Kidney capillary endothelial cell (primary cell): ENCODE data around the gene SLC37A1.
A peak's percentile ranks its signal among the peaks of the same experiment; 100 is the strongest.
"Not testable (repeated sequence)": the region's sequence is repeated elsewhere in the genome, so short reads cannot be mapped to it uniquely, and the experiment has no call there.

Experiments
- DNase-seq: peaks from one replicate; pipeline ENCODE4 v3.0.0-alpha.2; 2018; ENCODE audit warnings: low spot score

The SLC37A1 gene

DNA sequence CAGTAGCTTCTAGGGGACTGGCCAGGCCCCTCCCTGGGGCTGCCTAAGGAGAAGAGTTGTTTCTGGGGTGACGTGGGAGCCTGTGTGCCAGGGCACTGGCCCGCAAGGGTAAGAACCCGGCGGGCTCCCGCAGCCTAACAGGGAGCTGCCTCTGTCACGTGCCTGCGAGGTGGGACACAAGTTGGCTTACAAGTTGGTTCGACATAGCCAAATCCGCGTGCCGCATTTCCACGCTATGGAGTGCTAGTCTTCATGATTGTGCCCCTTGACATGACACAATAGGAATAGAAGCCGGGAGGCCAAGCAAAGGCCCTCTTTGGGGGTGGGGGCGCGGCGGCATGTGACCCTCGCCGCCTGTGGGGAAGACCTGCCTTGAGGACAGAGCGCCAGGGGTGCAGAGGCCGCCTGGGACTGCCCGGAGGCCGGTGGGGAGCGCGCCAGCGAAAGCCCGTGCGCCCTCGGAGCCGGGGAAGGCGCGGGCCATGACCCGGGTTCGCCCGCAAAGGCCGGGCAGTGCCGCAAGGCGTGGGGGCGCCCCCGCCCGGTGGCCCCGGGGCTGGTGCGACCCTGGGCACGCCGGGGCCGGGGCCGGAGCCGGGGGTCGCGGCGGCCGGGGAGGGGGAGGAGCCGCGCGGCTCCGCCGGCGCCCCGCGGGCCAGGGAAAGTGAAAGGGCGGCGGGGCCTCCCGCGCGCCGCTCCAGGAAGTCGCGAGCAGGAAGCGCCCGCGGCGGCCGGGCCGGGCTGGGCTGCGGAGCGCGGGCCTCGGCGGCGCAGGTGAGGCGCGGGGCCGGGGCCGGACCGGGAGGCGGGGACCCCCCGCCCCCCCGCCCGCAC, at the start of gene SLC37A1:
Gene SLC37A1 (plus strand): TSS at position 702 of the 834 bp plus-strand sequence. CDS start 4,603 bp downstream, outside the sequence.
- no peak for DNase-seq

DNA sequence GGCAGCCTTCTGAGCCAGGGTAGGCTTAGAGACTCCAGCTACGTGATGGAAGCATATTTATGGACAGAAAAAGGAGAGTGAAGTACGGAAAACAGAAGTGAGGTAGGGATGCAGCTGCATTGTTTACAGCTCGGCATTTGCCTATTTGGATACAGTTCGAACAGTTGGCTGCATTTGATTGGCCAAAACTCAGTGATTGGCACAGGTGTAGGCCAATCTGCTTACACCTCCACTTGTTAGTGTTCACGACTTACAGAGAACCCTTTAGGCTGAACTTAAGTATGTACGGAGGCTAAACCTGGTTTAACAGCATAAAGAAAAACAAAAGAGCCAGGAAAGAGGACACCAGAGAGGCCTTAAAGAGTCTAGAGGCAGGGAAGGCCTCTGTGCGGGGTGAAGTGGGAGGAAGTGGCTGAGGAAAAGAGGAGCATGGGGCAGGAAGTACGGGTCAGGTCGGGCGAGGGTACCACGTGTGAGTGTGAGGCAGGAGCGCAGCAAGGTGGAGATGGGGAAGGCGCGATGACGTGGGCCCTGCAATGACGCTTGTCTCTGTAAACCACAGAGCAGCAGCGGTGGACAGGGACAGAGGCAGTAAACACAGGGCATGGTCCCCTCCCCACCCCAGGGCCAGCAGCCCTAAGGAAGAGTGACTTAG, 49.7 kb upstream of the SLC37A1 start:
- DNase-seq: peak; percentile 40

DNA sequence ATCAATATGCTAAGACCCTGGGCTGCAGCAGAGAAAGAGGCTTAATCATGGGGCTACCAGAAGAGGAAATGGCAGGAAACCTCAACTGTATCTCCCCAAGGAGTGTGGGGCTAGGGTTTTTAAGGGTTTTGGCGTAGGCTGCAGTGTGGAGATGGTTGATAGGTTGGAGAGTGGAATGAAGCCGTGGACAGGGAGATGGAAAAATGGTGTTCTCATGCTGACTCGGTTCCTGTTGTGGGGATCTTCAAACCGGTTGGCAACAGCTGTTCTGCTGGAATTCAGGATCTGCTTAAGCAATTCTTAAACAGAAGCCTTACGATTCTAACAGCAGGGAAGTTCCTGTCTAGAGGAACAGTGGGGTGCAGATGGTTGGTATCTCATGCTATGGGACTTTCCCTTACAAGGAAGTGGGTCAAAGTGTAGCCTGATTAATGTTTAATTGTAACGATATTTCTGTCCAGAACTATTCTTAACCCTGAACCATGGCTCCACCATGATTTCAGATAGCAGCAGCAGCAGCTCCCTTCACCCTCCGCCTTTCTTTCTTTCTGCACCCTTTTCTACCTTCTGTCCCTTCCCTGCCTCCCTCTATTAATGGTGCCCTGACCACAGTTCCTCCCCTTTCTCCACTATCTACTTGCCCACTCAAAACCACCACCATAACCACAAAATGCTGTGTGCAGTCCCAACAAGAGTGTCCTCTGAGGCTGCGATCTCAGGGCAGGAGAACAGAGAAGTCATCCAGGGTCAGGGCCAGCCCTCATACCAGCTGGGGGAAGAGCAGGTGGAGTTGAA, 48.4 kb upstream of the SLC37A1 start:
- no peak for DNase-seq

DNA sequence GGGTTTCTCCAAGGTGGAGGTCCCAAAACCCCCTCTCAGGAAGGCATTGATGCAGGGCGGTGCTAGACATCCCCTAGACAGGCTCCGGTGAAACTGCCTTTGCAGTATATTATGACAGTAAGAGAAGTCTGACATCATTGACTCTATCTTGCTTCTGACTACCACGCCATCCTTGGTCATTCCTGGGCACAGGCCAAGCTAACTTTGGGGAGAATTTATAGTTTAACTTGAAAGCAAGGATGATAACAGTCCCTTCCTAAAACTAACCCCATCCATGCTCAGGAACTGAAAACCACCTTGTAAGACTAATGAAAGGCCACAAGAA, 47.9 kb upstream of the SLC37A1 start:
- DNase-seq: no peak

DNA sequence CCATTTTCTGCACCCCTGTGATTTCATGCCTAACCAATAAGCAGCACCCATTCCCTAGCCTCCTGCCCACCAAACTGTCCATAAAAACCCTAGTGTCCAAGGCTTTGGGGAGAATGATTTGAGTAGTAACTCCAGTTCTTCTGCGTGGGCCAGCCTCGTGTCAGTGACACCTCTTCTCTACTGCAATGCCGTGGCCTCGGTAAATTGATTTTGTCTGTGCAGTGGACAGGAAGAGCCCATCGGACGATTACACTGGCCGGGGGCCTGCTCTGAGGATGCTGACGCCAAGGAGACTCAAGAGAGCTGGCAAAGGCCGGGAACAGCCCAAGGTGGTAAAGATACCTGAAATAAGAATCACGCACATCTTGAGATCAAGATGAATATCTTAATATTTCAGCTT, 47.0 kb upstream of the SLC37A1 start:
- DNase-seq: no peak

DNA sequence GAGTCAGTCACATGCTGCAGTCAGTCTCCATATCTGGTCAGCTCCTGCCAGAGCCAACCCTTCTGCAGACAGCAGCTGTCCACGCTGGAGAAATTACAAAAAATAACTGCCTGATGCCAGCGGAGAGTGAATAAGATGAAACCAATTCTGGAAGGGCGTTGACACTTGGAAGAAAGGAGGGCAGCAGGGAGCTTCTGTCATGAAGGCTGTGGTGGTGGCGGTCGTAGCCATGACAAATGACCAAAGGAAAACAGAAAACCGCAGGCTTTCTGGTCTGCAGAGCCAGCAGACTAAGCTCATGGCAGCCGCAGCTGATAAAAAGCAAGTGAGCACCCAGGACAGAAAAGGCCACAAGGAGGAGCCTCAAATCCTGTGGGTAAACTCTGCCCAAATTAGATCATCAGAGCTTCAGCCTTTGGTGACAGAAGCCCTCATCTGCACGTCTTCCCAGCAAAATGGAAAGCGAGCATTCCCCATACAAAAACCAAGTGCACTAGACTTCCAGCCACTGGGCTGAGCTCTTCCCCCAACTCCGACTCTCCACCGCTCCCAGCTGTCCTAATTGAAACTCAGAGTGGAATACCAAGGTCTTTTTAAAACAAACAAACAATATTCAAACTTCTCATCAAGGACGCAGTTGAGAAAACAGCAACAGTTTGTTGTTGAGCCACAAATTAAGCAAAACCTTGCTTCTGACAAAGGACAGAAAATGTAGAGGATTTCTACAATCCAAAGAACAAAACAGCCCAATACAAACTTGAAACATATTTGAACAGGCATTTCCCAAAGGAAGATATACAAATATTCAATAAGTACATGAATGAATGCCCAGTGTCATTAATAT, 46.3 kb upstream of the SLC37A1 start:
- no peak for DNase-seq

DNA sequence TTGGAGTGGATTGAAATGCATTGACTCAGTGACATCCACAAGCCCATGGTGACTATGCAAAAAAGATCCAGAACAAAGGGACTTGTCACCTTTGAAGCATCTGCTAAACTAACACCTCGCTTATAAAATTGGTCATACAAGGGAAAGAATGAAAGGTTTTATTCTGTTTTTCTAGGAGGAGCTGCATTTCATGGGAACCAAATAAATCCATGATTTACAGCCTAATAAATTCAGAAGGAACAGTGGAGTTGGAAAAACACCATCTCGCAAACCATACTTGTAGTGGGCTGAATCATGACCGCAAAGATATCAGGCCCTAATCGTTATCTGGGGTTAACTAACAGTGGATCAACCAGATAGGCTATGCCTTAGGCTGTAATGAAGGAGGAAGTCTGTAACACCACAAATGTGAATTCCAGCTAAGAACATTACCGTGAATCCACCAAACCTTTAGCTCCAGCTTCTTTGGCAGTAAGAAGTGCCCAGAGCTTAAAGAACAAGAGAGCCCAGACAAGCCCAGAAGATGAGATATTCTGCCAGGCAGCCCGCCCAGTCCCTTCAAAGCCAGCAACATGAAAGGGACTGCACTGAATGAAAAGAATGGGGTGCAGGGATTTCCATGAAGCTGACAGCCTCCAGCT, 45.0 kb upstream of the SLC37A1 start:
- DNase-seq: no peak

DNA sequence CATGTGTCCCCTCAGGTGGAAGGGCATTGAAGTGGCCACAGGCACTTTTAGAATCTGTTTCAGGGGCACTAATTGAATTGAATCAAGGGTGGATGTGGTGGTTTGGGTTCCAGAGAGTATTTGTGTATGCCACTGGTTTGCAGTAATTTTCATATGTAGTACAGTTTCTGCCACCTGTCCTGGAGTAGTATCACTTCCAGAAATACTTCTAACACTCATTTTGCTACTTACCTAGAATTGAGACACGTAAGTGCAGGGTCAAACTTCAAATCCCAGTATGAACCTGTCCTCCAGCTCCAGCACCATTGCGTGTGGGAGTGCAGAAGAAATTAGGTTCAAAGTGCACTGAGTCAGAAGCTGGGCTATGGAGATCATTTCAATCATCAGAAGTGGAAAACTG, 44.4 kb upstream of the SLC37A1 start:
- DNase-seq: no peak

DNA sequence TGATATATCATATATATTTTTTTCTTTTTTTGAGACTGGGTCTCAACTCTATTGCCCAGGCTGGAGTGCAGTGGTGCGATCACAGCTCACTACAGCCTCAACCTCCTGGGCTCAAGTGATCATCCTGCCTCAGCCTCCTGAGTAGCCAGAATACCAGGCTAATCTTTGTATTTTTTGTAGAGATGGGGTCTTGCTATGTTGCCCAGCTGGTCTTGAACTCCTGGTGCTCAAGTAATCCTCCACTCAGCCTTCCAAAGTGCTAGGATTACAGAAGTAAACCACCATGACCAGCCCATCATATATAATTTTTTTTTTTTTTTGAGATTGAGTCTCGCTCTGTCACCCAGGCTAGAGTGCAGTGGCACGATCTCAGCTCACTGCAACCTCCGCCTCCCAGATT, 43.9 kb upstream of the SLC37A1 start:
- DNase-seq: not testable (repeated sequence)

DNA sequence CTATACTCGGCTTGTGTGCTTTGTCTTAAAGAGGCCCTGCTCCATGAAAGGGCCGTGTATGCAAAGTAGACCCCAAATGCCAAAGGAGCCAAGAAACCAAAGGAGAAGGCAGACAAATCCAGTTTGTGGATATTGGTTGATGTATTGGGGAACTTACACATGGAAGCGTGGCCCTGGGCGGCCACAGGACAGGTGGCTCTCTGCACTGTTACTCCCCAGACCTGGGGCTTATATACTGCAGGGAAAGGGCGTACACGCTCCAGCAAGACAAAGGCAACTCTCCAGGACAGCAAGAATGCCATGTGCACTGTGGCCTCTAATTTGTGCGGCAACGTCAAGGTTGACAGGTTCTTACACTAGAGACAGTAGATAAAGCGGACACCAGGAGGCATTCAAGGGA, 42.4 kb upstream of the SLC37A1 start:
- no peak for DNase-seq

DNA sequence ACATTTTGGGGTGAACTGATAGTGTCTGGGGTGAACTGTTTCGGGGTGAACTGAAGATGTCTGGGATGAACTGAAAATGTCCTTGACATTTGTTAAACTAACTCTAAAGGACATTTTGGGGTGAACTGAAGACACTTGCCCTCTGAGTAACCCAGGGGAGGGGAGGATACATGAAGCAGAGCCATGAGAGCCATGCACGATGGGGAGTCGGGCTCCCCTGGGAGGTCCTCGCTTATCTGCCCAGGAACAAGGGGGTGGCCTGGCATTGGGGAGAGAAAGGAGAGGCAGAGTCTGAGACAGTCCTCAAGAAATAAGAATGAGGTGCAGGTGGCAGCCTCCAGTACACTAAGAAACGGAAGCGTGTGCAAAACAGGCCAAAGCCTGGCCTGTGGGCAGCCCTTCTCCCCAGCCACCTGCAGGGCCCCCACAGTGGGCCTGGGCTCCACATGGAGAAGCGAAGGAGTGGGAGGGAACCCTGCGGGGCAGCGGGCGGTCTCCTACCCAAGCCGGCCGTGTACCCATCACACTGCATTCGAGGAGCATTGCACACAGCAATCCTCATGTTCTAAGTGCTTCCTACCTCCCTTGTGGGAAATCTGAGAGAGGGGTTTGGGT, 41.8 kb upstream of the SLC37A1 start:
- DNase-seq: no peak

DNA sequence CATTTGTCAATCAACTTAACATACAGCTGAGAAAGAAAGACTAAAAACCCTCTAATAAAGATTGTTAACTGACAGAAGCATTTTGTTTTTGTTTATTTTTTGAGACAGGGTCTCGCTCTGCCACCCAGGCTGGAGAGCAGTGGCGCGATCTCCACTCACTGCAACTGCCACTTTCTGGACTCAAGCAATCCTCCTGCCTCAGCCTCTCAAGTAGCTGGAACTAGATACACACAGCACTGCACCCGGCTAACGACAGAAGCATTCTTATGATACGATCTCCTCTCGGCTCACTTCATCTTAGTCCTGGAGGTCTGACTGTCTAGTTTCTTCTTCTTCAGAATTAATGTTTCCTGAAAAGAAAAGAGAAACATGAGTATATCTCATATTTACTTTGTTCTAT, 41.1 kb upstream of the SLC37A1 start:
- DNase-seq: no peak

DNA sequence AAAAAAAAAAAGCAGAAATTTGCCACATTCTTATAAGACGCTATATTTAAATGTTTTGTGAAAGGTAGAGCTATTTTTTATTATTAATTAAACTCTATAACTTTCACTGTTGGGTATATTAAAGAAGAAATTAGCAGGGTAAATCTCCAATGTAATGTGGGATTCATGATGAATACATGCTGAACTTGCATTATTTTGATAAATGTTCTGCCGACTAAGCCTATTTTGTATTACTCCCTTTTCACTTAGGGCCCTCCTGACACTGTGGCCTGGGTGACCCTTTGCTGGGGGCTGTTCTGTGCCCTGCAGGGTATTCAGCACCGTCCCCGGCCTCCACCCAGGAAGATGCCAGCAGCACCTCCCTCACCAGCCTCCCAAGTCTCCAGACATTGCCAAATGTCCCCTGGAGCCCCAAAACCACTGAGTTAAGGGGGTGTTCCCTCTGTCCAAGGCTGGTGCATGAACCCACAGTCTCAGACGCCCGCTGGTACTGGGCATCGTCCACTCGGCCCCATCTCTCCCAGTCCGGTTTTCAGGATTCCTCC, 40.1 kb upstream of the SLC37A1 start:
- DNase-seq: no peak

DNA sequence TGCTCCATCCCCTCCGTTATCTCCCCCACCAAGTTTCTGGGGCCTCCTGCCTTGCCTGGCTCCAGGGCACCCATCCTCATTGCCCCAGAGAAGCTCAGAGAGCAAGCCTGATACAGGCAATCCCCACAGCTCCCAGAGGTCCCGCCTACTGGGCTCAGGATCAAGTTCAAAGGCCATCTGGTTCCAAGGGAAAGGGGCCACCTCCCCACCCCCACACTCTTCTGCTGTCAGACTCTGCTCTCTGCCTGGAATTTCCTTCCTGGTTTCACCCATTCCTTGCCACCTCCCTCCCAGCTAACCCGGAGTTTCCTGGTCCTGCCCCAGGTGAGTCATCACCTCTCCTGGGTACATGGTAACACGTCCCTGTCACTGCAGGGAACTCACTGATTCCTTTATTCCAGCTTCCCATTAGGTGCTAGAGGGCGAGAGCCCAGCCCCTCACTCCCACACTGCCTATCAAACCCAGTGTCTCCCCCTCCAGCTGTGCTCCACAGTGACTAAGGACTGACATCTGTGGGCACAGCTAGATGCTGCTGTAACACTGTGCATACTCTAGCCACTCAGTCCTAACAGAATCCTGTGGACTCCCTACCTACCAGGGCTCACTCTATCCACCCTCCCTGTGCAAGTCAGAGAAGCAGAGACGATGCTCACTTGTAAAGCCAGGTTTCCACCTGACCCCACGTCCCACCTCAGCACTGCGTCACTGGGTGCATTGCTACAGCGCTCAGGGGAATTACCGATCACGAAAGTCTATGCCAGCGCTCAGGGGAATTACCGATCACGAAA, 39.4 kb upstream of the SLC37A1 start:
- DNase-seq: peak; percentile 70

DNA sequence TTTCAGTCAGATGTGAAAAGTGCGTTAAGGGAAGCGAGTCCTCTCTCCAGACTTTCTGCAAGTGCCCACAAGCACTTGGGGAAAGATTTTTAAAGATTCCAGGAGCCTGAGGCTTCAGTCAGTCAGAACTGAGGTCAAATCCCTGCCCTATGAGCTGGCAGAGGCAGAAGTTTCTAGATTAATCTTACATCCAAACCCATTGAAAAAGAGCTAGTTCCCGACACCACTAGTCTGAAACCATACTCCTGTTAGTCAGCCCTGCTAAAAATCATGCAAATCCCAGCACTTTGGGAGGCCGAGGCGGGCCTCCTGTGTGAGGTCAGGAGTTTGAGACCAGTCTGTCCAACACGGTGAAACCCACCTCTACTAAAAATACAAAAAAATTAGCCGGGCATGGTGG, 38.6 kb upstream of the SLC37A1 start:
- DNase-seq: no peak

DNA sequence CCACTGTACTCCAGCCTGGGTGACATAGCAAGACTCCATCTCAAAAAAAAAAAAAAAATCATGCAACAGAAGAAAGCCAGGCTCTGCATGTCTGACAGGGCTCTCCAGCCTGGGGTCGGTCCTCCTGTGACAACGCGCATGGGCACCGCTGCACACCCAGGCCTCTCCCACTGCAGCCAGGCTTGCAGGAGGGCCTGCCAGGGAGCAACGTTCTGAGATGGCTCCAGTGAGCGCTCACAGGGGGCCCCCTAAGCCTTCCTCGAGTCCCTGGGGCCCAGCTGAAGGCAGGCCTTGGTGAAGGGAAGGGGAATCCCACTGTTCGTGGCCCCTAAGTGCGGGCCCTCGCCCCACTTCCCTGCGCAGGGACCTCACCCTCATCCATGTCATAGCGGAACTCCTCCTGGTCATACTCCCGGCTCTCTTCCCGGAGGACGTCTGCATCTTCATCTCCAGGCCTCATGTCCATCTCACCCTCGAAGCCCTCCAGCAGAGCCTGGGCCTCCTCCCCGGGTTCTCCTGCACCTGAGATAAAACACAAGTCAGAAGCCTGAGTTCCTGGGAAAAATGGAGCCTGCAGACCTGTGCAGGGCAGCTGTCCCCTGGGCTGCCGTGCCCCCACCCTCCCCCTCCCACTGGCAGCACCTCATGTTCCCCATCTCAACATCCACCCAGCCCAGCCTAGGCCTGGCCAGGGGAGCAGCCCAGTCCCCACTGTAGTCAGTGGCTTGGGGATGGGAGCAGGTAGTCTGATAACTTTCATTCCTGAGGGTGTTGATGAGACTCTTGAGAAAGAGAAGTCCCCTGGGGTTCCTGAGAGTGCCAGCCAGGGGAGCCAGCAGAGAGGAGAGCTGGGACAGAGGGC, 37.9 kb upstream of the SLC37A1 start:
- no peak for DNase-seq

DNA sequence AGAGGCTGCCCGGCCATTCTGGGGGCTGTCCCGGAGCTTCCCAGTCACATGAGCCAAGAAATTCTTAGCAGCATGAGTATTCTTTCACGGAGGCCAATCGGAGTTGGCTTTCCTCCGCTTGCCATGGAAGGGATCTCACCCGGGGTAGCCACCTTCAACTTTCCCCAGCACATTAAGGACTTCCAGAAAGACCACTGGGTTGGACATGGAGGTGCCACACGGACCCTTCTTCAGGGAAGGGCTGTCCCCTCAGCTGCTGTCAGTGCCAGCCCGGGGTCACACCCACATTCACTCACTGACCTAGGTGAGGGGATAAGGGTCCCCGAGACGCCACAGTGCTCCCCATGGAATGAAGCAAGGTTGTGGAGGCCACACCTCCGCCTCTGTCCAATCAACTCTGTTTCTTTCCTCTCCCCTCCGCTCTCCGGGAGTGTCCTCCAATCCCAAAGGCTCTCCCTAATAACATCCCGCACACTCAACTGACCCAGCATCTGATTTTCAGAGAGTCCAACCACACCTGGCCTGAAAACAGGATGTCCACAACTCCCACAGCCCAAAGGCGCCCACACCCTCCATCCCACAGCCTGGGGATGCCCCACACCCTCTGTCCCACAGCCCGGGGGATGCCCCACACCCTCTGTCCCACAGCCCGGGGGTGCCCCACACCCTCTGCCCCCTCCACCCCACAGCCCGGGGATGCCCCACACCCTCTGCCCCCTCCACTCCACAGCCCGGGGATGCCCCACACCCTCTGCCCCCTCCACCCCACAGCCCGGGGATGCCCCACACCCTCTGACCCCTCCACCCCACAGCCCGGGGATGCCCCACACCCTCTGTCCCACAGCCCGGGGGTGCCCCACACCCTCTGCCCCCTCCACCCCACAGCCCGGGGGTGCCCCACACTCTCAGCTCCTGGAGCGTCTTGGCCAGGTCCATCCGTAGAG, 37.0 kb upstream of the SLC37A1 start:
- no peak for DNase-seq

DNA sequence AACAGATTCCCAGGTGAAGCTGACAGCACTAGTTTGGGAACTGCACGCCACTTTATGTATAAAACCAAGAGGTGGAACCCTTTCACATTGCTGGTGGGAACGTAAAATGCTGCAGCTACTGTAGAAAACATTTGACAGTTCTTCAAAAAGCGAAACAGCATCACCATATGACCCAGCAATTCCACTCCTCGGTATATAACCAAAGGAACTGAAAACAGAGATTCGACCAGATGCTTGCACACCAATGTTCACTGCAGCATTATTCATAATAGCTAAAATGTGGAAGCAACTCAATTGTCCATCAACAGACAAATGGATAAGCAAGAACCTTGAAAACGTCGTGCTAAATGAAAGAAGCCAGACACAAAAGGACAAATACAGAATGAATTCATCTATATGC, 35.1 kb upstream of the SLC37A1 start:
- no peak for DNase-seq
